ENCODE measurements around the gene SAP30BP.

Gene SAP30BP

DNA sequence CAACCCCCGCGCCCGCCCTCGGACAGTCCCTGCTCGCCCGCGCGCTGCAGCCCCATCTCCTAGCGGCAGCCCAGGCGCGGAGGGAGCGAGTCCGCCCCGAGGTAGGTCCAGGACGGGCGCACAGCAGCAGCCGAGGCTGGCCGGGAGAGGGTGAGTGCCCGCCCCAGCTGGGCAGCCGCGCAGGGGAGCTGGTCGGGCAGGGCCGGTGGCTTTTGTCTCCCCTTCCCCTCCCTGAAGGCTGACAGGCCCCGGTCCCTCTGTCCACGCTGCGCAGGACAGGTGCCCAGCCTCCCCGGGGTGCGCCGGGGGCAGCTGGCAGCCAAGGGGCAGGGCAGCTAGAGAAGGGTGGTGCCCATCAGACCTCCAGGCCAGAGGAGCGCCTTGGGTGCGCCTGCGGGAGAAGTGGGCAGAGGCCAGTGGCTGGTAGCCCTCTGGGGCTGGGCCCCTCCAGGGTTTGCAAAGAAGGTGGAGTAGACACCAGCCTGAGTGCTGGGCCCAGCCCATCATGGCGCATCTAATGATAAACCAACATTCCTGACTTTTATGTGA lies 54.4 kb downstream of the SAP30BP start:
- DNase-seq (ENCODE audit: low spot score): no peak

DNA sequence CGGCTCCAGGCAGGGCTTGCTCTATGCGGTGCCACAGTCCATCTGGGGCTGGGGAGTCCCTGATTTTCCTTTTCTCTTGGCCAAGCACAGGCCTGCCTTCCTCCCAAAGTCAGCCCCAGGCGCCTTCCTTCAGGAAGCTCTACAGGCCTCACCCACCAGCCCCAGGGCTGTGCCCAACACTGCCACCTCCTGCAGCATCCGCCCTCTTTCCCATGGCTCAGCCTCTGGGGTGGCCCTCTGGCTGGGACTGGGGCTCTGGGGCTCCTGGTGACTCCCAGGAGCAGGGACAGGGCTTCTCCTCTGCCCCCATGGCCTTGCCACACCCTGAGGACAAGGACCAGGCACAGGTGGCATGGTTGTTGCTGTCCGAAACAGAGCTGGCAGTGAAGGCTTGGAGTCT lies 54.9 kb downstream of the SAP30BP start:
- no peak for DNase-seq (ENCODE audit: low spot score)

DNA sequence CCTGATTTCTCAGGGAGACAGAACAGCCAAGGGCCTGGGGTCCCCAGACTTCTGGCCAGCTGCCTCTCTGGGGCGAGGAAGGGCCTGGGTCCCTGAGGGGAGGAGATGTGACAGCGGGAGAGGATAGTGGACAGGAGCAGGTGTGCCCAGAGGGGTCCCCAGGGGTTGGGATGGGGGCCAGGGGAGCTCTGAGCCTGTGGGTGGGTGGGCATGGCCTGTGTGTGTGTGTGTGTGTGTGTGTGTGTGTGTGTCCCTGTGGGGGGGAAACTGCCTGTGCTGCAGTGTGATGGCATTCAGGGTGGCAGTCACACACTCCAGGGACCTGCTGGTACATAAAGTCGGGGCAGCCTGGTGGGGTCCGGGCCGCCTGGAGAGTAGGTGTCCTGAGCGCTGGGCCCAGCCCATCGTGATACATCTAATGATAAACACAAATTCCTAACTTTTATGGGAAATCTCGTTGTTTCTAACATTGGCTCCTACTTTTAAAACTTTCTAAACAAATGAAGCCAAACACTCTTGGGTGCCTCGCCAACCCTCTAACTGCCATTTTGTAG lies 55.5 kb downstream of the SAP30BP start:
- DNase-seq (ENCODE audit: low spot score): no peak

DNA sequence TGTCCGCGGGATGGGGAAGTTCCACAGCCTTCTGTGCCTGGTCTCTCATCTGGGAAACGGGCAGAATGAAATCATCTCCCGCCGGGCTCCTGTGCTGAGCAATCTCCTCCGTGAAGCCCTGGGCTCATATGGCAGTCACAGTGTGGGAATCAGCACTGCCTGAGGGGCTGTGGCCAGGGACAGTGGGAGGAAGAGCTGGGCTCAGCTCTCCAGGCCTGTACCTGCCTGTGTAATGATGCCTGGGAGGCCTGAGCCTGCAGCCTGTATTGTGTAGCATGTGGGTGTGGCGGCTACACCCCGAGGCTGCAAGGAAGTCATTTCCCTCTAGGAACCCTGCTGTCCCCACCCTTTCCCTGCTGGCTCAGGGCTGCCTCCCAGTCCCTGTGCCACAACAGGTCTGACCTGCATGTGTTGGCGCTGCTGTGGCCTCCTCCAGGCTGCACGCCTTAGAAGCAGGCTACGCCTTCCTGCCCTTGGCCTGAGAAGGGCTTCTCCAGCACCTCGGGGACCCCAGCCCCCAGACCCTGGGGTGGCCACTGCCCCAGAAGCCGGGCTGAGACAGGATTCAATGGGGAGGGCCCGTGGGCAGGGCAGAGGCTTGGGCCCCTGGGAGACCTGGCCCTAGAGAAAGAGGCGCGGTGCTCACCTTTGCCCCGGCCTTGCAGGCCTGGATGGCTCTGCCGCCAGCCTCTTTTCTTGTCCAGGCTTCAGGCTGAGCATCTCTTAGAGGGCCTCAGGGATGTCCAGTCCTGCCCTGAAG lies 56.2 kb downstream of the SAP30BP start:
- no peak for DNase-seq (ENCODE audit: low spot score)

DNA sequence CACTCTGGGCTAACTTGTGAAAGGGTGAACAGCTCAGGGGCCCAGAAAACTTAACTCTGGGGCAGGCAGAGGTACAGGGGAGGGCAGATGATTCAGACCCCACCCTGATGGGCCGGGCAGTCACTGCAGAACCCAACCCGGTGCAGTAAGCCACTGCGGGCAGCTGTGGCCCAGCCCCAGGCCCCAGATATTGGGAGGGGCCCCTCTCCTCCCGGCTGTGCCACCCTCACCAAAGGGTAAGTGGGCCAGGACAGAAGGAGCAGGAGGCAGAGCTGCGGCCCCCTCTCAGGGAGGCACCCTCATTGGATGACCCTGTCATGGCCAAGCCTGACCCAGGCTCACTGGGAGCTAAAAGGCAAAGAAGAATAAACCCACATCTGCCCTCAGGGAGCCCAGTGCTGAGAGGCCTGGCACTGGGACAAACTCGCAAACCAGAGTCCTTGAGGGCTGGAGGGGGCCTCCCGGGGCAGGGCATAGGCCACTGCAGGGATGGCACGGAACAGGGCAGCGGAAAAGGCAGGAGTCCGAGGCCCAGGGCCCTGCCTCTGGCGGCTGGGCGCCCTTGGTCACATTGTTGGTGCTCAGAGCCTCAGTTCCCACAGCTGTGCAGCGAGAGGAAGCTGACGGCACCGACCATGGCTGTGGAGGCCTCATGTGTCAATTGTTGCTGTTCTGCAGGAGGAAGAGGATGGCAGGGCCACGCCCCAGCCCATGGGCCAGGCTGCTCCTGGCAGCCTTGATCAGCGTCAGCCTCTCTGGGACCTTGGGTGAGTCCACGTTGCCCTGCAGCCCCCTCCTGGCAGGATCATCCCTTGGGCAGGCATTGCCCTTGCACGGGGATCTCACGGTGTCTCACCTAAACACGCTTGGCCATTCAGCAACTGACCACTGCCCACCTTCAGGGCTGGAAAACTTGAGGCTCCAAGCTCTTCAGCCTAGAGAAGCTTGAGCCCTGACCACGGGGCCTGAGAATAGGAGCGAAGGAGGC lies 57.2 kb downstream of the SAP30BP start:
- DNase-seq (ENCODE audit: low spot score): no peak

DNA sequence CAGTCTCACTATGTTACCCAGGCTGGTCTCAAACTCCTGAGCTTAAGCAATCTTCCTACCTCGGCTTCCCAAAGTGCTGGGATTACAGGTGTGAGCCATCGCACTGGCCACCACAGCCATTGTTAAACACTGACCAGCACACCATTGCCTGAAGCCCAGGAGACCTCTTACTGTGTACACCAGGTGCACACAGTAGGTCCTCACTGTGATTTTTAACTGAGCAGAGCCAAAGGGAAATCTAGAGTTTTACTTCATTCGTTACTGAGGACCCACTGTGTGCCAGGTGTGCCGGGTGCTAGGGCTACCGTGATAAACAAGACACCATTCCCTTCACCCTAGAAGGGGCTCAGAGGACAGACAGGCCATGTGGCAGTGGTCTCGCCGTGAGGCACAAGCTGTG lies 58.4 kb downstream of the SAP30BP start:
- DNase-seq (ENCODE audit: low spot score): no peak

DNA sequence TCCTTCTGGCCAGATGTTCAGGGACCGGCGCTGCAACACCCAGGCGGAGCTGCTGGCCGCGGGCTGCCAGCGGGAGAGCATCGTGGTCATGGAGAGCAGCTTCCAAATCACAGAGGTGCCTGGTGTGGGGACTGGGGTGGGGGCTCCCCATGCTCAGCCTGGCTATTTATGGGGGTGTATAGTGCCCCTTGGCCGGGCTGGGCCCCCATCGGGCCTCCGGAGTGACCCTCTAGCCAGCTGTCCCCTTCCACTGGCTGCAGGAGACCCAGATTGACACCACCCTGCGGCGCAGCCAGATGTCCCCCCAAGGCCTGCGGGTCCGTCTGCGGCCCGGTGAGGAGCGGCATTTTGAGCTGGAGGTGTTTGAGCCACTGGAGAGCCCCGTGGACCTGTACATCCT lies 60.3 kb downstream of the SAP30BP start:
- no peak for DNase-seq (ENCODE audit: low spot score)

DNA sequence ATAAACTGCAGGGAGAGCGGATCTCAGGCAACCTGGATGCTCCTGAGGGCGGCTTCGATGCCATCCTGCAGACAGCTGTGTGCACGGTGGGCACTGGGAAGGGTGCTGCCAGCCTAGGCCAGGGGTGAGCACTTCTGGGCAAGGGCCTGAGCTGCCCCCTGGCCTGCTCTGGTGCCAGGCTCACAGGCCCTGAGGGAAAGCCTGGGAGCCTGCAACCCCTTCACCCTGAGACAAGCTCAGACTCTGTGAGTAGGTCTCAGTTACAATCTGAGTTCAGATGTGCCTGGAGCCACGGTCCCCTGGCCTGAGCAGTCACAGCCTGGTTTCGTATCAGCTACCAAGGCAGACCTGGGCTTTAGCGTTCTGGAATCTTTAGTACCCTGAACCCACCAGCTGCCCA lies 62.2 kb downstream of the SAP30BP start:
- DNase-seq (ENCODE audit: low spot score): no peak

DNA sequence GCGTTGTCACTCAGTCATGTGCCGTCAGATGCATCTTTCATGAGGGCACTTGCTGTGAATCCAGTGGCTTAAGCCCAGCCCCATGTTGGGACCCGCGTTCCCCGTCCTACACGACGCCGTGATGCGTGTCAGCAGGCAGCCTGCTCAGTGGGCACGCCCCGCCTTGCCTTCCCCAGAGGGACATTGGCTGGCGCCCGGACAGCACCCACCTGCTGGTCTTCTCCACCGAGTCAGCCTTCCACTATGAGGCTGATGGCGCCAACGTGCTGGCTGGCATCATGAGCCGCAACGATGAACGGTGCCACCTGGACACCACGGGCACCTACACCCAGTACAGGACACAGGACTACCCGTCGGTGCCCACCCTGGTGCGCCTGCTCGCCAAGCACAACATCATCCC lies 62.9 kb downstream of the SAP30BP start:
- no peak for DNase-seq (ENCODE audit: low spot score)

DNA sequence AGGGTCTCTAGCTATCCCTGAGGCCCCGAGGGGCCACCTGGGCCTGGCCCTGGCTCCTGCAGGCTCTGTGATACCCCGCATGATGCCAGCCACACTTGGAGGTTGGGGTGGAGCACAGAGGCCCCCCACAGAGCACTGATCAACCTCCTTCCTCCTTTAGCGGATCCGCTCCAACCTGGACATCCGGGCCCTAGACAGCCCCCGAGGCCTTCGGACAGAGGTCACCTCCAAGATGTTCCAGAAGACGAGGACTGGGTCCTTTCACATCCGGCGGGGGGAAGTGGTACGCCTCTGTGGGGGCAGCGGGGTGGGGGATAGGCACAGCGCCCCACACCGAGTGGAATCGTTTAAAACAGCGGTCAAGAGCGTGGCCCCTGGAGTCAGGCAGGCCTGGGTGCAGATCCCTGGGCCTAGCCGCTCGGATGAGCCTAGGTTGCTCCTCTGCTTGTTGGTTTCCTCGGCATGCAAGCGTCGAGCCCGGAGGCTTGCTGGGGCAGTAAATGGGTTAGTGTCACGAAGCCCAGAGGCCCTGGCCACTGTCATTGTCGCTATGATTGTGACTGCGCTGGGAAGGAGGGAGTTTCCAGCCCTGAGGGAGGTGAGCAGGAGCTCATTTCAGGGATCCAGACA lies 64.1 kb downstream of the SAP30BP start:
- DNase-seq (ENCODE audit: low spot score): no peak

DNA sequence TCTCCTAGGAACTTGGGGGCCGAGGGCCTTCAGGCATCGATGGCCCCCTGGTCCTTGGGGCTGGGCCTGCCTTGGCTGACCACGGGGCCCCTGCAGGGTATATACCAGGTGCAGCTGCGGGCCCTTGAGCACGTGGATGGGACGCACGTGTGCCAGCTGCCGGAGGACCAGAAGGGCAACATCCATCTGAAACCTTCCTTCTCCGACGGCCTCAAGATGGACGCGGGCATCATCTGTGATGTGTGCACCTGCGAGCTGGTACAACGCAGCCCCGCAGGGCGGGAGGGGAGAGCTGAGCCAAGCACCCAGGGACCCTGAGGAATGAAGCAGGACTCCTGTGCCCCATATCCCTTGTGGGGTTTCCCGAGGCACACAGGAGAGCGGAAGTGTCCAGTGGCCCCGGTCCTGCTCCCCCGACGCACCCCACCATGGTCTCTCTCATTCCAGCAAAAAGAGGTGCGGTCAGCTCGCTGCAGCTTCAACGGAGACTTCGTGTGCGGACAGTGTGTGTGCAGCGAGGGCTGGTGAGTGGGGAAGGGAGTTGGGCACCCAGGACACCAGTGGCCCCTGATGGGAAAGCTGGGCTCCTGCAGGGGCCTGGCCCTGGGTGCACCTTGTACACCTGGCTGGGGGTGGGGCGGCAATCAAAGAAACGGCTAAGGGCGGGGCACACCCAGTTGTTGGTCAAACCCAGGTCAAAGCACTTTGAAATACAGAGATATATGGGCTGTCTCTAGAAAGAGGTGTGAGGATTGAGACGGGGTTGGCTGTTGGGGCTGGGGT lies 64.8 kb downstream of the SAP30BP start:
- no peak for DNase-seq (ENCODE audit: low spot score)

DNA sequence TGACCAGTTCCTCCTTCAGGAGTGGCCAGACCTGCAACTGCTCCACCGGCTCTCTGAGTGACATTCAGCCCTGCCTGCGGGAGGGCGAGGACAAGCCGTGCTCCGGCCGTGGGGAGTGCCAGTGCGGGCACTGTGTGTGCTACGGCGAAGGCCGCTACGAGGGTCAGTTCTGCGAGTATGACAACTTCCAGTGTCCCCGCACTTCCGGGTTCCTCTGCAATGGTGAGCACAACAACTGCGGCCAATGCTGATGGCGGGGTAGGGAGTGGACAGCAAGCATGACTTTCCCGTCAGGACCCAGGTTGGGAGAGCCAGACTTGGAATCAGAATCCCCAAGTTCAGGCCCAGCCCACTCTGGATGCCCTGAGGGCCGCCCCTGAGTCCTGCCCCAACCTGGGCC lies 66.3 kb downstream of the SAP30BP start:
- DNase-seq (ENCODE audit: low spot score): no peak

DNA sequence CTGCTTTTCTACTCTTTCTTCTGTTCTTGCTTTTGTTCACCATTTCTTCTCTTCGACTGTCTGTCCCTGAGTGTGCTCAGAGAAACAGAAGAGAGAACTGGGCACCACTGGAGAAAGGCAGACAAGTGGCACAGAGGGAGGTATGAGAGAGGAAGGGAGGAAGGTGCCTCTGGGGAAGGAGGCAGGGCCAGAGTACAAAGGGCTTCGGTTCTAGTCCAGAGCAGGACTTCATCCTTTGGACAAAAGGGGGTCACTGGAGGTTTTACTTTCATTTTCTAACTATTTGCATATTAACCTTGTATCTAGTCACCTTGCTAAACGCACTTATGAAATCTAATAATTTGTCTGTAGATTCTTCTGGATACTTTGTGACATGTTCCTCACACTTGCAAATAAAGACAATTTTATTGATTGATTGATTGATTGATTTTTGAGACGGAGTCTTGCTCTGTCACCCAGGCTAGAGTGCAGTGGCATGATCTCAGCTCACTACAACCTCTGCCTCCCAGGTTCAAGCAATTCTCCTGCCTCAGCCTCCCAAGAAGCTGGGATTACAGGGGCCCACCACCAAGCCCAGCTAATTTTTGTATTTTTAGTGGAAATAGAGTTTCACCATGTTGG lies 67.6 kb downstream of the SAP30BP start:
- DNase-seq (ENCODE audit: low spot score): no peak

DNA sequence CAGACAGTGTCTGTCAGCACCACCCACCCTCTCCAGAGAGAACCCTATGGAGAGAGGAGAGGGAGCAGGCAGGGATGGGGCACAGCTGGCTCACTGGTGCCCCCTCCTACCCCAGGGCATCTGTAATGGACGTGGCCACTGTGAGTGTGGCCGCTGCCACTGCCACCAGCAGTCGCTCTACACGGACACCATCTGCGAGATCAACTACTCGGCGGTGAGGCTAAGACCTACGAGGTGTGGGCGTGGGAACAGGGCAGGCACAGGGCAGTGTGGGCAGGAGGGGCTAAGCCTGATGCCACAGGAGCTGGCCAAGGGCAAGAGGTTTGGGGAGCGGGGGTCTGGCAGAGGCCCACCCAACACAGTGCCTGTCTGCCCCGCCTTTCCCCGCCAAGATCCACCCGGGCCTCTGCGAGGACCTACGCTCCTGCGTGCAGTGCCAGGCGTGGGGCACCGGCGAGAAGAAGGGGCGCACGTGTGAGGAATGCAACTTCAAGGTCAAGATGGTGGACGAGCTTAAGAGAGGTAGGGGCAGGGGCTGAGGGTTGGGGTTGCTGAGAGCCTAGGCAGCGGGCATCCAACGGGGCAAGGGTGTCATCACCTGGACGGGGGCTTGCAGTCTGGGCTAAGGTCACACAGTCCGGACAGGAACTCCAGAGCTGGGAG lies 69.2 kb downstream of the SAP30BP start:
- DNase-seq (ENCODE audit: low spot score): no peak

DNA sequence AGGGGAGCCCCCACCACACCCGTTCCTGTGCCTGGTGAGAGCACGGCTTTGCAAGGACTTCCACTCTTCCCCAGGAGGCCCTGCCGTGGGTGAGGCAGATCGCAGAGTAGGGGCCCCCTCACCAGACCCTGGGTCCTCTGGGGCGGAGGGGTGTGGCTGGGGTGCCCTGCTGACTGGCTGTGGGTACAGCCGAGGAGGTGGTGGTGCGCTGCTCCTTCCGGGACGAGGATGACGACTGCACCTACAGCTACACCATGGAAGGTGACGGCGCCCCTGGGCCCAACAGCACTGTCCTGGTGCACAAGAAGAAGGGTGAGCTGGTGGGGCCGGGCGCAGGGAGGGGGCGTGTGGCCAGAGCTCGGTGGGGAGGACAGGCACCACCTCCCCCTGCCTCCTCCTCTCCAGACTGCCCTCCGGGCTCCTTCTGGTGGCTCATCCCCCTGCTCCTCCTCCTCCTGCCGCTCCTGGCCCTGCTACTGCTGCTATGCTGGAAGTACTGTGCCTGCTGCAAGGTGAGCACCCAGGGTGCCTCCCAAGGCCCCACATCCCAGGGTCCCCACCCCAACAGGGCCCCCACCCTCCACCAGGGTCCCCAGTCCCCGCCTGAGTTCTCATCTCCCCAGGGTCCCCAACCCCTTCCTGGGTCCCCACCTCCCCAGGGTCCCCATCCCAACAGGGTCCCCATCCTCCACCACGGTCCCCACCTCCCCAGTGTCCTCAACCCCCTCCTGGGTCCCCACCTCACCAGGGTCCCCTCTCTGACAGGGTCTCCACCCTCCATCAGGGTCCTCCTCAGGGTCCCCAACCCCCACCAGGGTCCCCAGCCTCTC lies 70.2 kb downstream of the SAP30BP start:
- DNase-seq (ENCODE audit: low spot score): no peak

DNA sequence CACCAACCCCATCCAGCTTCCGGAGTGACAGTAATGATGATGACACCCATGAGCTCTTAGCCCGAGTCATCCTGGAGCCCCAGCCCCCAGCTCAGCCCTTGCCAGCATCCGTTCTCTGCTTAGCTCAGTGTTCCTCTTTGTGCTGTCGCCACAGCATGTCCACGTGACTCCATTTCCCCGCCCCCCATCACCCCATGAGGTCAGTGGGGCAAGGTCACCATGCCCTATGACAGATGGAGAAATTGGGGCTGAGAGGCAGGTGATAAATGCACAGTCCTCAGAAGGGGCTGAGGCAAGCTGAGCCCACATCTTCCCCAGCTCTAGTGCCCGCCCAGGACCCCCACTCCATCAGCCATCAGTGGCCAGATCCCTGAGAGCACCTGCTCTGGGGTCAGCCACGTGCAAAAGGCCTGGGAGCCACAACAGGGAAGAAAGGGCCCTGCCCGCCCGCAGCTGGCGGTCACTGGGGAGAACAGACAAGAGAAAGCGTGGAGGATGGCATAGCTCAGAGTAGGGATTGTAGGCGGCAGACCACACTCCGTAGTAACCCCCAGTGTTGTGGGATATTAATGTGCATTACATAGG lies 71.2 kb downstream of the SAP30BP start:
- DNase-seq (ENCODE audit: low spot score): no peak

DNA sequence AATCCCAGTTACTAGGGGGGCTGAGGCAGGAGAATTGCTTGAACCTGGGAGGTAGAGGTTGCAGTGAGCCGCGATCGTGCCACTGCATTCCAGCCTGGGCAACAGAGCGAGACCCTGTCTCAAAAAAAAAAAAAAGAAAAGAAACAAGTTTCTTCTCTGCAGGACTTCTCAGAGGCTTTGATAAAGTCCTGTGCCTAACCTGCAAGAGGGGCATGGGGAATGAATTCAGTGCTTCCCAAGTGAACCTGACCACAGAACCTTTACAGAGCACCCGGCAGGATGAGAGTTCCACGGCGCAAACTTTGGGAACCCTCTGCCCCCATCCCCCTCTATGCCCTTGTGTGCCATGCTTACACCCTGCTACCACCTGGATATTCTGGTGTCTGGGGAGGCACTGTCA lies 72.0 kb downstream of the SAP30BP start:
- DNase-seq (ENCODE audit: low spot score): no peak

DNA sequence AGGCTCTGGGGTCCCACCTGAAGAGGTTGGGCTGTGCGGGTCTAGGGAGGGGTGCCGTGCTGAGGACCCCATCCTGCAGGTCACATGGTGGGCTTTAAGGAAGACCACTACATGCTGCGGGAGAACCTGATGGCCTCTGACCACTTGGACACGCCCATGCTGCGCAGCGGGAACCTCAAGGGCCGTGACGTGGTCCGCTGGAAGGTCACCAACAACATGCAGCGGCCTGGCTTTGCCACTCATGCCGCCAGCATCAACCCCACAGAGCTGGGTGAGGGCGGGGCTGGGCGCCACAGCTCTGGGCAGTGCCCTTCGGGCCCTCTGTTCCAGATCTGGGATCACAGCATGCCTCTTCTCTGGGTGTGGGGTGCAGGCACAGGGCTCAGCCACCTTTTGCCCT lies 72.7 kb downstream of the SAP30BP start:
- no peak for DNase-seq (ENCODE audit: low spot score)

DNA sequence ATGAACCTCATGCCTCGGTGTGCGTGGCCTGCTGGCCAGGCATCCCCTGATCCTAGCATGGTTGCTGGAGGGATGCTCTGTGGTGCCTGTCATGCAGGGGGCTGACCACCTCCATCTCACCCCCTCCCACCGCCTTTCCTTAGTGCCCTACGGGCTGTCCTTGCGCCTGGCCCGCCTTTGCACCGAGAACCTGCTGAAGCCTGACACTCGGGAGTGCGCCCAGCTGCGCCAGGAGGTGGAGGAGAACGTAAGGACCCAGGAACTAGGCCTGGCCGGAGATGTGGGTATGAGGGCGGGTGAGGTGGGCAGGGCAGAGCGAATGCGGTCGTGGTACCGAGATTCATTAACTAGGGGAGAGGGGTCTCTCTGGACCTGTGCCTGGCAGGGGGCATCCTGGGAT lies 73.1 kb downstream of the SAP30BP start:
- DNase-seq (ENCODE audit: low spot score): no peak

Measured in COLO829 (cell line).